Endothelial cell of umbilical vein (primary cell): ENCODE data around the gene CTSZ. TPM values are rescaled to one million over a fixed set of nuclear protein-coding genes. Genes with fewer than 3 reads are reported as not detected.

Experiments
- BruUV-seq: library from RNA; stranded (reverse); fragments of 400-500 nt; replicated peaks from 2 replicates; lab custom pipeline; 2021; lab: Mats Ljungman, UMichigan
- CTCF ChIA-PET: fragments of 300-600, 350-600 bp; sonication (Branson Sonifier 250); formaldehyde crosslinking; loops from one replicate; lab custom pipeline; 2021; ENCODE audit warnings: antibody characterized with exemption, inconsistent platforms; lab: Charles Lee
- POLR2A ChIA-PET: fragments of 300-600, 350-600 bp; sonication (Branson Sonifier 250); formaldehyde crosslinking; loops from one replicate; lab custom pipeline; 2021; ENCODE audit warnings: antibody characterized with exemption, inconsistent platforms; lab: Charles Lee
- DNase-seq: peaks from one replicate; pipeline ENCODE4 v3.0.0-alpha.2; 2011; ENCODE audit warnings: low read depth, low spot score
- FAIRE-seq: peaks from 2 replicates; lab custom pipeline; 2011; peaks lifted over from hg19 to GRCh38; lab: Jason Lieb, UNC
- H2AFZ ChIP-seq: 2 replicates; pipeline ENCODE4 v1.6.0; 2012; ENCODE audit warnings: low read depth, low read length, control low read depth, inconsistent platforms
- H3K27ac ChIP-seq: 2 replicates; pipeline ENCODE4 v1.5.1; 2011; ENCODE audit warnings: low read depth, mild to moderate bottlenecking, control low read depth, low read length, moderate library complexity; ENCODE audit not compliant: insufficient read depth
- H3K27me3 ChIP-seq, 2 experiments: 2 replicates each; pipeline versions ENCODE4 v1.6.0 to v1.6.1; 2011; ENCODE audit warnings: low read length in 2 of 2, mixed read lengths in 1 of 2; ENCODE audit not compliant: control insufficient read depth in 2 of 2, insufficient read depth in 2 of 2
- H3K36me3 ChIP-seq, 2 experiments: 2 replicates in 1 of 2; 3 replicates in 1 of 2; pipeline ENCODE4 v1.5.1; 2011; ENCODE audit warnings: low read length in 2 of 2, mild to moderate bottlenecking in 1 of 2, moderate library complexity in 1 of 2; ENCODE audit not compliant: control insufficient read depth in 2 of 2, insufficient read depth in 2 of 2; ENCODE audit errors: extremely low read depth in 1 of 2
- H3K4me1 ChIP-seq: 3 replicates; pipeline ENCODE4 v1.5.1; 2011; ENCODE audit warnings: mild to moderate bottlenecking, low read length; ENCODE audit not compliant: control insufficient read depth, insufficient read depth; ENCODE audit errors: extremely low read depth
- H3K4me2 ChIP-seq: 2 replicates; pipeline ENCODE4 v1.6.1; 2011; ENCODE audit warnings: low read length, control low read depth, mixed read lengths; ENCODE audit not compliant: insufficient read depth
- H3K4me3 ChIP-seq, 3 experiments: fragments of 200-600 bp in 1 of 3; sonication (generic), shearing (Covaris generic) in 1 of 3; replicated peaks in 1 of 3; 2 replicates each; pipeline ENCODE4 v1.5.1; 2011 to 2016; ENCODE audit warnings: control low read depth in 3 of 3, low read length in 3 of 3, mild to moderate bottlenecking in 2 of 3, inconsistent platforms in 1 of 3, low read depth in 1 of 3, moderate library complexity in 1 of 3; ENCODE audit not compliant: insufficient read depth in 1 of 3
- H3K79me2 ChIP-seq: 2 replicates; pipeline ENCODE4 v1.6.0; 2012; ENCODE audit warnings: low read length, inconsistent platforms; ENCODE audit not compliant: control insufficient read depth, insufficient read depth
- H3K9ac ChIP-seq: replicated peaks from 2 replicates; pipeline ENCODE3; 2011; ENCODE audit warnings: low read length, control low read depth; ENCODE audit not compliant: insufficient read depth; ENCODE audit errors: extremely low read depth
- H3K9me1 ChIP-seq: replicated peaks from 3 replicates; pipeline ENCODE4 v1.6.0; 2011; ENCODE audit warnings: mild to moderate bottlenecking, low read length; ENCODE audit not compliant: control insufficient read depth, insufficient read depth; ENCODE audit errors: extremely low read depth
- H3K9me3 ChIP-seq: replicated peaks from 2 replicates; pipeline ENCODE4 v1.5.1; 2012; ENCODE audit warnings: low read length, inconsistent platforms; ENCODE audit not compliant: control insufficient read depth, insufficient read depth
- H4K20me1 ChIP-seq: replicated peaks from 2 replicates; pipeline ENCODE3; 2011; ENCODE audit warnings: mild to moderate bottlenecking, low read length; ENCODE audit not compliant: control insufficient read depth, insufficient read depth; ENCODE audit errors: extremely low read depth
- EZH2 ChIP-seq: IDR thresholded peaks from 2 replicates; pipeline ENCODE4 v1.6.1; 2012; ENCODE audit warnings: borderline replicate concordance, low read depth, mild to moderate bottlenecking, moderate library complexity, low read length, inconsistent platforms; ENCODE audit not compliant: severe bottlenecking
- FOS ChIP-seq: IDR thresholded peaks from 2 replicates; pipeline ENCODE4 v1.6.1; 2011; ENCODE audit warnings: mild to moderate bottlenecking, low read length, moderate library complexity, borderline replicate concordance; ENCODE audit not compliant: insufficient read depth
- GATA2 ChIP-seq: IDR thresholded peaks from 2 replicates; pipeline ENCODE4 v1.7.0; 2011; ENCODE audit warnings: low read depth, mild to moderate bottlenecking, moderate library complexity, mixed read lengths, low read length; ENCODE audit not compliant: insufficient read length, insufficient read depth
- JUN ChIP-seq: IDR thresholded peaks from 2 replicates; pipeline ENCODE4 v1.6.1; 2011; ENCODE audit warnings: borderline replicate concordance, low read depth; ENCODE audit not compliant: insufficient read length, insufficient read depth
- MAX ChIP-seq: IDR thresholded peaks from 2 replicates; pipeline ENCODE4 v1.6.1; 2011; ENCODE audit not compliant: insufficient read depth, insufficient read length
- MYC ChIP-seq: IDR thresholded peaks from one replicate; pipeline ENCODE4 v1.6.1; 2011; ENCODE audit warnings: mild to moderate bottlenecking, low read depth, low read length
- POLR2A ChIP-seq: IDR thresholded peaks from 2 replicates; pipeline ENCODE4 v1.6.1; 2012; ENCODE audit warnings: low read depth, mild to moderate bottlenecking, control low read depth, low read length
- POLR2AphosphoS5 ChIP-seq: IDR thresholded peaks from 2 replicates; pipeline ENCODE4 v1.6.1; 2012; ENCODE audit warnings: low read depth, mild to moderate bottlenecking, control low read depth, low read length, moderate library complexity; ENCODE audit not compliant: insufficient read depth
- dilution Hi-C: fragments of 300-500 bp; cut with MboI; formaldehyde crosslinking; loops from one replicate; pipeline ENCODE4 v1.15.0; 2019; ENCODE audit warnings: low sequenced_read_pairs; ENCODE audit not compliant: extremely low pct_ligation_motif_present
- intact Hi-C: fragments of 100-400 bp; cut with micrococcal nuclease; formaldehyde crosslinking; loops from one replicate; pipeline ENCODE4 v1.10.0; 2022
- polyA plus RNA-seq, 4 experiments: library from polyadenylated mRNA; depleted of rRNA in 3 of 4; stranded (reverse) in 3 of 4; unstranded in 1 of 4; fragments of >200 nt; gene quantifications; 2 replicates each; pipeline versions ENCODE4 v1.2.1 to v1.2.3, GENCODE V29; 2011 to 2012; ENCODE audit warnings: missing spikeins in 1 of 4
- total RNA-seq: library from RNA; stranded (reverse); gene quantifications from 2 replicates; pipeline ENCODE4 v1.2.3, GENCODE V29; 2021
- TF ChIP-seq, protein P1 (sequence below), 2 donors: IDR thresholded peaks; 1 replicate in 1 of 2; 2 replicates in 1 of 2; pipeline ENCODE4 v1.5.1; 2011; ENCODE audit warnings: low read length in 2 of 2, mild to moderate bottlenecking in 2 of 2, moderate library complexity in 2 of 2, control low read depth in 1 of 2, inconsistent platforms in 1 of 2, low read depth in 1 of 2; ENCODE audit not compliant: insufficient read depth in 1 of 2; ENCODE audit errors: extremely low read depth in 1 of 2

Gene CTSZ
- total and polyA plus RNA-seq, 2 donors (not counting 3 experiments of a cell fraction or from before 2014, with no cell fraction given): 304 to 387 TPM

GRCh38 chr20:59006167-59006863 is 739 bp downstream of the CTSZ start:
- ChIA-PET CTCF (interaction anchor here (1.2 to 1.5 kb wide), 2 partner anchors 11 to 26 kb away, joined by 3 to 6 read pairs; partner anchors contain the start of gene ATP5F1E), POLR2A (no interaction called here)
- peak overlapping the region; percentile 13 for H2AFZ ChIP-seq
- no peaks in the 10 kb centered on the region for H3K9me1 ChIP-seq
- FAIRE-seq (no peak), DNase-seq (peak; percentile 34)
- H3K4me2 ChIP-seq: peak overlapping the region; percentile 81
- peak overlapping the region; percentile 89 for H3K27ac ChIP-seq
- H3K36me3 ChIP-seq: peaks cover 0 to 18% of the 10 kb centered on the region in 2 experiments
- peaks cover 42% of the 10 kb centered on the region for H3K79me2 ChIP-seq
- no peak for TF ChIP-seq JUN
- peak; percentile 44 for TF ChIP-seq POLR2AphosphoS5
- H4K20me1 ChIP-seq: no peaks in the 10 kb centered on the region
- H3K4me1 ChIP-seq: peaks cover 35% of the 10 kb centered on the region
- BruUV-seq: no TSS peak
- intact Hi-C loops (loop anchor here (1.0 kb wide), 1 partner anchor 26 kb away; the partner anchor contains the start of gene ATP5F1E), dilution Hi-C loops (no loop called here)
- H3K9ac ChIP-seq: peak overlapping the region; percentile 94
- H3K4me3 ChIP-seq: peak overlapping the region; percentile 64 to 74 (median 68)
- H3K9me3 ChIP-seq: no peaks in the 10 kb centered on the region
- no peaks in the 10 kb centered on the region for H3K27me3 ChIP-seq

- intact Hi-C loops (loop anchor here (1.0 kb wide), 2 partner anchors 27 to 37 kb away; partner anchors contain the start of genes ATP5F1E and PRELID3B), dilution Hi-C loops (no loop called here)
- H3K4me3 ChIP-seq: peak overlapping the region; percentile 64 to 74 (median 68)
- no peak overlapping the region for H2AFZ ChIP-seq
- peaks cover 0 to 23% of the 10 kb centered on the region in 2 experiments for H3K36me3 ChIP-seq
- TF ChIP-seq POLR2A (no peak), JUN (no peak), MYC (no peak), MAX (no peak), POLR2AphosphoS5 (no peak), GATA2 (no peak), EZH2 (no peak), FOS (no peak)
- TF ChIP-seq, protein P1, sequence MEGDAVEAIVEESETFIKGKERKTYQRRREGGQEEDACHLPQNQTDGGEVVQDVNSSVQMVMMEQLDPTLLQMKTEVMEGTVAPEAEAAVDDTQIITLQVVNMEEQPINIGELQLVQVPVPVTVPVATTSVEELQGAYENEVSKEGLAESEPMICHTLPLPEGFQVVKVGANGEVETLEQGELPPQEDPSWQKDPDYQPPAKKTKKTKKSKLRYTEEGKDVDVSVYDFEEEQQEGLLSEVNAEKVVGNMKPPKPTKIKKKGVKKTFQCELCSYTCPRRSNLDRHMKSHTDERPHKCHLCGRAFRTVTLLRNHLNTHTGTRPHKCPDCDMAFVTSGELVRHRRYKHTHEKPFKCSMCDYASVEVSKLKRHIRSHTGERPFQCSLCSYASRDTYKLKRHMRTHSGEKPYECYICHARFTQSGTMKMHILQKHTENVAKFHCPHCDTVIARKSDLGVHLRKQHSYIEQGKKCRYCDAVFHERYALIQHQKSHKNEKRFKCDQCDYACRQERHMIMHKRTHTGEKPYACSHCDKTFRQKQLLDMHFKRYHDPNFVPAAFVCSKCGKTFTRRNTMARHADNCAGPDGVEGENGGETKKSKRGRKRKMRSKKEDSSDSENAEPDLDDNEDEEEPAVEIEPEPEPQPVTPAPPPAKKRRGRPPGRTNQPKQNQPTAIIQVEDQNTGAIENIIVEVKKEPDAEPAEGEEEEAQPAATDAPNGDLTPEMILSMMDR (IDR thresholded peaks at IDR 0.05; ENCODE audit: extremely low read depth in 1 of 2, insufficient read depth in 1 of 2, low read depth in 1 of 2, low read length in 2 of 2): no peak
- POLR2A ChIA-PET: no interaction called here
- CTCF ChIA-PET: interaction anchor here (1.2 to 1.5 kb wide), 2 partner anchors 10 to 26 kb away, joined by 3 to 6 read pairs; partner anchors contain the start of gene ATP5F1E
- H3K9ac ChIP-seq: peak overlapping the region; percentile 94
- H3K4me2 ChIP-seq: peak overlapping the region; percentile 81
- peaks cover 29% of the 10 kb centered on the region for H3K4me1 ChIP-seq
- DNase-seq: no peak
- H4K20me1 ChIP-seq: no peaks in the 10 kb centered on the region
- peaks cover 42% of the 10 kb centered on the region for H3K79me2 ChIP-seq
- FAIRE-seq: no peak
- BruUV-seq: TSS peak; percentile 21
- H3K27me3 ChIP-seq: no peaks in the 10 kb centered on the region
- H3K27ac ChIP-seq: peak overlapping the region; percentile 89
- H3K9me1 ChIP-seq: no peaks in the 10 kb centered on the region
- H3K9me3 ChIP-seq: no peaks in the 10 kb centered on the region
Observed at GRCh38 chr20:59005523-59006166, 1.4 kb downstream of the CTSZ start.
